CD4-positive, alpha-beta T cell treated with Interleukin-4 for 4 hours (primary cell): ENCODE measurements around the gene CUL9.

Experiments used
- DNase-seq: peaks from one replicate; pipeline ENCODE4 v3.0.0-alpha.2; 2020

CUL9 gene

DNA sequence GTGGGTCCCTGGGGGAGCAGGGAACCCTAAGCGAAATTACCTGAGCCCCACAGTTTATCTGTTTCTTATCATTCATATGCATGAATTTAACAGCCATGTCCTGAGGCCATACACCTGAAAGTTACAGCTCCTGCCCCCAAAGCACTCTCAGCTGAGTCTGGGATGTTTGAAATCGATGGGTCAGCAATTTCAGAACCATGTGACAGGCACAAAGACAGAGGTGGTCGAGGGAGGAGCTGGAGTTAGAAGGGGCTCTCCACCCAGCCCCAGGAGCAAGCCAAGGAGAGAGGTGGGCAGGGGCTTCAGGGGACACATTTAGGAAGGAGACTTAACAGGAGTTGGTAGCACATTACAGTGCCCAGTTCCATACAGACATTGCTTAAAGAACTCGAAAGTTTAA lies 76.2 kb downstream of the CUL9 start:
- no peak for DNase-seq

DNA sequence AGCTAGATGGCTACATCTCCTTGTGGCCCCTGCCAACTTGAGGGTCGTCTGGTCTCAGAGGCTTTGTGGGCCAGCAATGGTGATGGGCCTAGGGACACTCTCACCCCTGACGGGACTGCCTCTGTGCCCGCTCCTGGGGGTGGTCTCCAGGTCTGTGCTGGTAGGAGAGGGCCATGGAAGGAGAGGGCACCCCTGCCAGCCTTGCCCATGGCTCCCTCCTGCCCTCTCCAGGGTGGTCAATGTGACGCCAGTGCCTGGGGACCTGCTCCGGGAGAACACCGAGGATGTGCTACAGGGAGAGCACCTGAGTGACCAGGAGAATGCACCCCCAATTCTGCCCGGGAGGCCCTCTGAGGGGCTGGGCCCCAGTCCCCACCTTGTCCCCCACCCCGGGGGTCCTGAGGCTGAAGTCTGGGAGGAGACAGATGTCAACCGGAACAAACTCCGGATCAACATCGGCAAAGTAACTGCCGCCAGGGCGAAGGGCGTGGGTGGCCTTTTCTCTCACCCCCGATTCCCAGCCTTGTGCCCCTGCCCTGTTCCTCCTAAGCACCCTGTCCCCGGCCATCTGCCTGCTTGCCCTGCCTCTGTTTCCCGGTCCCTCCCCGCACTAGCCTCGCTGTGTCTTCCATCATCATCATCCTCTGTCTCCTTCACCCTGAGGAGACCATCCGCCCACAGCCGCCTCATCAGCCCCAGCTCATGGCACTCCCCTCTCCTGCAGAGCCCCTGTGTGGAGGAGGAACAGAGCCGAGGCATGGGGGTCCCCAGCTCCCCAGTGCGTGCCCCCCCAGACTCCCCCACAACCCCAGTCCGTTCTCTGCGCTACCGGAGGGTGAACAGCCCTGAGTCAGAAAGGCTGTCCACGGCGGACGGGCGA lies 77.1 kb downstream of the CUL9 start:
- no peak for DNase-seq

- no peak for DNase-seq
Observed at GRCh38 chr6:43260791-43261190, 78.8 kb downstream of the CUL9 start.

GRCh38 chr6:43261198-43261597 lies 79.2 kb downstream of the CUL9 start:
- no peak for DNase-seq

DNA sequence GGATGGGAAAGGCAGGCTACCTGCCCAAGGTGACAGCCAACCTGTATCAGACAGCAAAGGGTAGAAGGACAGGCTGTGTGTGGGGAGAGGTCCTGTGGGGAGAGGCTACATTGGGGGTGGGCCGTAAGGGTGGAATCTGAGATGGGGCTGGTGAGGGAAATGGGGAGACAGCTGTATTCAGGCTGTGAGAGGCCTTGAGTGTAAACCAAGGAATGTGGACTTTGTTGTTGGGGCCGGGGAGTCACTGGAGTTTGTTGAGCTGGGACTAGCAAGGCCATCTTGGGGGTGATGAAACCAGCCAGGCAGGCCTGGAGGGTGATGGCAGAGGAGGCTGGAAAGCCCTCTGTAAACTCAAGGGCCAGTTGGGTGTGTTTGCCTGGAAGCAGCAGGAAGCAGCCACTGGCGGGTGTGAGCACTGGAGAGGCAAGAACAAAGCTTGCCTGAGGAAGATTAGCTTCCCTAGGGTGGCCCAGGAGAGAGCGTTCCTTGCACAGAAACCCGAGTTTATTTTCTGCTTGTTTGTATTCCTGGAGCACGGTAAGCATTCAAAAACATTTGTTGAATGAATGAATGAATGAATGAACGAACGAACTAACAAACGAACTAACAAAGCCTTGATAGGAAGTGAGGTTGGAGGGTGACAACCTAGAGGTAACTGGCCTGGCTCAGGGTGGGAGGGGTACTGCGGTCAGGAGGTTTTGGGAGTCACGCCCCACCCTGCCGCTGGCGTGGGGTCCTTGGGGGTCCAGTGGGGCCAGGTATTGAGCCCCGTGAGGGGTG lies 80.2 kb downstream of the CUL9 start:
- no peak for DNase-seq

DNA sequence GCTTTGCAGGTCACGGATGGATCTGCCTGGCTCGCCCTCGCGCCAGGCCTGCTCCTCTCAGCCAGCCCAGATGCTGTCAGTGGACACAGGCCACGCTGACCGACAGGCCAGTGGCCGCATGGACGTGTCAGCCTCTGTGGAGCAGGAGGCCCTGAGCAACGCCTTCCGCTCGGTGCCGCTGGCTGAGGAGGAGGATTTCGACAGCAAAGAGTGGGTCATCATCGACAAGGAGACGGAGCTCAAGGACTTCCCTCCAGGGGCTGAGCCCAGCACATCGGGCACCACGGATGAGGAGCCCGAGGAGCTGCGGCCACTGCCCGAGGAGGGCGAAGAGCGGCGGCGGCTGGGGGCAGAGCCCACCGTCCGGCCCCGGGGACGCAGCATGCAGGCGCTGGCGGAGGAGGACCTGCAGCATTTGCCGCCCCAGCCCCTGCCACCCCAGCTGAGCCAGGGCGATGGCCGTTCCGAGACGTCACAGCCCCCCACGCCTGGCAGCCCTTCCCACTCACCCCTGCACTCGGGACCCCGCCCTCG lies 80.9 kb downstream of the CUL9 start:
- DNase-seq = no peak

- DNase-seq = peak; percentile 74
Observed at GRCh38 chr6:43263314-43264178, 81.5 kb downstream of the CUL9 start.

DNA sequence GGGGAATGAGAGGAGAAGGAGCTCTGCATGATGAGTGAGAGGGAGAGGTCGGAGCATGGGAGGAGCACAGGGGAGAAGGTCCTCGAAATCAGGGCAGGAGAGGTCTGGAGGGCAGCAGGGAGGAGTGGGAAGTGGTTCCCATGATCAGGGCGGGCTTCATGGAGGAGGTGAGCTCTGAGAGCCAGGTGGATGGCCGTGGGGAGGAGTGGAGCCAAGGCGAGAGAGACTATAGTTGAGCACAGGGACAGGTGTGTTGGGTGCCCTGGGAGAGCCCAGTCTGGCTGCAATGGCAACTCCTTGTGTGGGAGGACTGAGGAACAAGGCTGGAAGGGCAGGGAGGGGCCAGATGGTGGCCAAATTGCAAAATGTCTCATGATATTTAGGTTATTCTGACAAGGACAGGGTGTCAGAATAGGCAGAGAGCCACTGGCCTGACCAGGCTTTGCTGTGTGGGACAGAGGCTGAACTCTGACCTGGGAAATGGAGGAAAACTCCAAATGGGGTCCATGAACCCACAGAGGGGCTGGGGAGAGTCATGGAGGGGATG lies 82.7 kb downstream of the CUL9 start:
- no peak for DNase-seq

GRCh38 chr6:43265564-43265963 lies 83.6 kb downstream of the CUL9 start:
- DNase-seq = no peak

DNA sequence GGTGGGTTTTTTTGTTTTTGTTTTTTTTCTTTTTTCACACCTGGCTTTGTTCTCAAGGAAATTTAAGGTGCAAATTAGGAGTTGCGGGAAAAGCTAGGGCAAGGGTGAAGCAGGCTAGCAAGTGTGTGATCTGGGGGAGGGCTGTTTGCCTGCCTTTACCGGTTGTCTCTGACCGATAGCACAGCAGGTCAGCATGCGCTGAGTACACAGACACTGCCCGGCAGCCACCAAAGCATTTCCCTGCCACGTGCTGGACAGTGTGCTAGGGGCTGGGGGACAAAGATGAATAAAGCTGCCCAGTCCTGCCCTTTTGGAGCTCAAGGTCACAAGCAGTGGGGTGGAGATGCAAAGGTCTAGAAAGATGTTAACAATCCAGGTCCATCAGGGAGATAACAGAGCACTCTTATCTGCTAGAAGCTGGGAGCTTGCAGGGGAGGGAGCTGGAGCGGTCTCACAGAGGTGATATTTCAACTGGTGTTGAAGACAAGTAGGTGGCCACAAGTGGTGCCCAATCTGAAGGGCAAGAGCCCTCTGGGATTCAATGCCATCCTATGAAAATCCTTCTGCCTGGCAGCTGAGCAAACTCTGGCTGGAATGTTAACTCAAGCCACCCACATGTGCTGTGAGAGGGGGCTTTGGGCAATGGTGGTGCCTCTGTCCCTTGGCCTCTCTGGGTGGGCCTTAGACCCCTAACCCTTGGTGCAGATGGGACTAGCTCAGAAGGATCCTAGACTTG lies 85.8 kb downstream of the CUL9 start:
- DNase-seq = no peak

DNA sequence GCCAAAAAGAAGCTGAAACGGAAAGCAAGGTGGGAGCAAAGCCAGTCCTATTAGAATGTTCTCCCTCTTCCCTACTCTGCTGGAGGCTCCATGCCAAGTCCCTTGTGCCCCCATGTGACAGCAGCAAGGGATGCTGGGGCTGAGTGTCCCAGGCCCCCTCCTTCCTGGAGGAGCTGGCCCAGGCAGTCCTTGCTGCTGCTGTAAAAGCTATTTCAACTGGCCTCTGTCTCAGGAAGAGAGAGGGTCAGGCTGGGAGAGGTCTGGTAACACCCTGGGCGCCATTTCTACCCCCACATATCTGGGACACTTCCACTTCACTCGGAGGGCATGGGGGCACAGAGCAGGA lies 86.3 kb downstream of the CUL9 start:
- no peak for DNase-seq

DNA sequence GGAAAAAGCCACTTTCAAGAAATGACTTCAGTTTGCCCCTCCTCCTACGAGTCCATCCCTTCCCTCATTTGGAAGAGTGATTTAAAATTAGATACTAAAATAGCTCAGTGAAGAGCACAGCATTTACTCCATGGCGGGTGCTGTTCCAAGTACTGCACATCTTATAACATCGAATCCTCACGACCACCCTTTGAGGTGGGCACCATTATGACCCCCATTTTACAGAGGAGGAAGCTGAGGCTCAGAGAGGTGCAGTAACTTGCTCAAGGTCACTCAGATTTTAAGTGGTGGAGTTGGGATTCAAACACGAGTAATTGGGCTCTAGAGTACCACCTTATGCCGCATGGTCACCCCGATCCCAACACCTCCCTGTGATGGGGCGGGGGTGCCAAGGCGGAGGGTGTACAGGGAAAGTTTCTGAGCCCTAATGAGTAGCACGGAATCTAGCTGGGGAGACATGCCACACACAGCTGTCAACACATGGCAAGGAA lies 86.8 kb downstream of the CUL9 start:
- DNase-seq = no peak

DNA sequence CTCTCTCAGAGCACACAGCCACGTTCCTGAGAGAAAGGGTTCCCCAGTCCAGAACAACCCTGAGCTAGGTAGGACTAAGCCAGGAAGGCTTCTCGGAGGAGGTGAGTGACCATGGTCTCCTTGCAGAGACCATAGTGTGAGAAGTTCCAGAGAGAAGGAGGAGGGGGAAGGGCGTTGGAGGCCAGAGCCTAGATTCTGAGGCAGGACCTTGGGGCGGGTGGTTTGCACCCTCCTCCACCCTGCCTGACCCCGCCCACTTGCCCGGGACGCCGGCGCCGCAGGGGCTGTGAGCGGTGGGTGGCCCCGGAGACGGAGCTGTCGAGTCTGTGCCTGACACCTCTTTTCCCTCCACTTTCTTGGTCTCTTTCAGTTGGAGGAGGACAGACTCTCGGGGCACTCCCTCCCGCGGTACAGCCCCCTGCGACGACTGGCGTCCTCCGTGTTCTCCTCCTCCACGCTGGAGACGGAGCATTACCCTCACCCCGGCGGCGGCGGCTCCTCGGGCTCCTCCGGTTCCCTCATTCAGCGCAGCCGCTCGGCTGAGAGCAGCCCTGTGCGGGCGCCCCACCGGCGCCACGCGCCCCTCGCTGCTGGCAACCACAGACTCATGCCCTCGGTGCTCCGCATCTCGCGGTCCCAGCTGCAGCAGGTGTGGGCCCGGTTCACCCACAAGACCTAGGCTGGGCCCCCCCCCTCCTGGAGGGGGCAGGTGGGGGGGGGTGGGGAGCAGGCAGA lies 87.4 kb downstream of the CUL9 start:
- peak; percentile 29 for DNase-seq

DNA sequence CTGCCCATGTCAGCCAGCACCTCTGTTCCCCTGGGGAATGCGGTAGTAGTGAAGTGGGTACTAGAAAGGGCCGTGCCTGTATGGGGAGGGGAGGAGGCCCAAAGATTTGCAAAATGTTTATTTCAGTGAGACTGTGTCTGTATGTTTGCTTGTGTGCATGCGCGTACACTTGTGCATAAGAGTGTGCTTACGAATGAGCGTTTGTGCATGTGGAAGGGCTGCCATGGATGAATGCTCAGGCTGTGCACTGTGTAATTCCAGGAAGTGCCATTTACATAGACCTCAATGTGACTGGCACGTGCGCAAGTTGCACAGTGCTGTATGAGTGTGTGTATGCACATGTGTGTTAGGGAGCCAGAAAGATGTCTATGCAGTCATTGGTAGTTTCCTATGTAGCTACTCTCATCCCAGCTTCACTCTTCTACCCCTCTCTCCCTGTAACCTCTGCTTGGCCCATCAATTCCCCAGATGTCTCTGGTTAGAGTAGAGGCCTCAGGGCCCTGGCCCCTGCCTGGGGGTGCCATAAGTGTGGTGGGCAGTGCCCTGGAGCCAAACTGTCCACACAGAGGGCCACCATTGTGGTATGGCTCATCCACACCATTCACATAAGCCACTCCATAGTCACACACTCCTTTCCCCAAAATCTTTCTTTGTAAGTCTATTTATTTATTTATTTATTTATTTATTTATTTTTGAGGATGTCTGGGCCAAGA lies 89.3 kb downstream of the CUL9 start:
- DNase-seq = no peak

DNA sequence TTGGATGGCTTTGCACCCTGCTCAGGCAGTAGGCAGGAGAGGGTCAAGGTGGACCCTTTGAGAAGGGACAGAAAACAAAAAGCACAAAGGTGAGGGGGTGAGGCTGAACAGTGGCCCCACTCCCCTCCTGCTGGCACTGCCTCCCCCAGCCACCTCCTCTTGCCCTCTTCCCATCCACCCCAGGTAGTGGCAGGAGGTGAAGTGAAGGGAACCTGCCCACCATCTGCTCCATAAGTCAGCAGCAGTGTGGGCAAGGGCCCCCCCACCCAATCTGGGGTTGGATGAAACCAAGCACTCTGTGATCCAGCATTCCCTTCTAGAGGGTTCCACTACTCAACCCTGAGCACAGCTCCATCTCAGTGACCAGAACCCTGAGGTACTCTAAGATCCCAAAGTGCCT lies 89.9 kb downstream of the CUL9 start:
- DNase-seq = no peak

DNA sequence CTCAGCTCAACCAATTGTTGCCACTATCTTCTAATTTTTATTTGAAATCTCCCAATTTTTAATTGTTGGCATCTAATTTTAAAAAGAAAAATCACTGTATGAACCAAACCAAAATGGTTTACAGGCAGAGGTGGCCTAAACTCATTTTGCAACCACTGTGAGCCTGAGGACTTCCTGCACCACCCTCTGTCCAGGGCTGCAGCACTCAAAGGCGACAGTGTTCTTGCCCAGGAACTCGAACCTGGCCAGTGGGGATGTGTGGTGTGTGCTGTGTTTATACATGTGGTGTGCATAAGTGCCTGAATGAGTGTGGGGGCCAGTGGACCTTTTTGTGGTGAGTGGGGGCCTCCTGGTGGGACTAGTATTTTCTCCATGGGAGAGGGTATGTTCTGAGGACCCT lies 91.7 kb downstream of the CUL9 start:
- DNase-seq = no peak
